GM21367 (cell line): ENCODE results near the gene PPM1H.

ENCODE experiments used
- ATAC-seq: cut with Tn5 transposase; IDR thresholded peaks from one replicate; pipeline ENCODE4 v1.9.1; 2021; ENCODE audit not compliant: unreplicated experiment

PPM1H gene

GRCh38 chr12:62878211-62878610, 56.7 kb downstream of the PPM1H start:
- ATAC-seq, result no peak

GRCh38 chr12:62876938-62877548, 57.9 kb downstream of the PPM1H start:
- no peak for ATAC-seq

- ATAC-seq, result no peak
These were observed 61.0 kb downstream of the PPM1H start for GRCh38 chr12:62873826-62874448.

- no peak for ATAC-seq
These were observed 61.7 kb downstream of the PPM1H start for GRCh38 chr12:62873116-62873825.

GRCh38 chr12:62868820-62869219, 66.1 kb downstream of the PPM1H start:
- no peak for ATAC-seq

GRCh38 chr12:62866451-62867082, 68.4 kb downstream of the PPM1H start:
- ATAC-seq, result no peak

- no peak for ATAC-seq
These were observed 69.0 kb downstream of the PPM1H start for GRCh38 chr12:62865937-62866336.

GRCh38 chr12:62865065-62865464, 69.9 kb downstream of the PPM1H start:
- ATAC-seq, result no peak

GRCh38 chr12:62862259-62862881, 72.6 kb downstream of the PPM1H start:
- no peak for ATAC-seq

GRCh38 chr12:62861586-62861985, 73.4 kb downstream of the PPM1H start:
- ATAC-seq, result no peak

- ATAC-seq, result no peak
These were observed 74.2 kb downstream of the PPM1H start for GRCh38 chr12:62860501-62861411.

GRCh38 chr12:62860020-62860419, 74.9 kb downstream of the PPM1H start:
- no peak for ATAC-seq

- ATAC-seq, result no peak
These were observed 75.6 kb downstream of the PPM1H start for GRCh38 chr12:62859321-62859737.

GRCh38 chr12:62856454-62856853, 78.5 kb downstream of the PPM1H start:
- ATAC-seq, result no peak

- ATAC-seq, result no peak
These were observed 80.9 kb downstream of the PPM1H start for GRCh38 chr12:62854024-62854423.

- no peak for ATAC-seq
These were observed 85.6 kb downstream of the PPM1H start for GRCh38 chr12:62849398-62849797.

- no peak for ATAC-seq
These were observed 86.5 kb downstream of the PPM1H start for GRCh38 chr12:62848418-62848817.

- no peak for ATAC-seq
These were observed 87.2 kb downstream of the PPM1H start for GRCh38 chr12:62847709-62848108.

- ATAC-seq, result no peak
These were observed 88.5 kb downstream of the PPM1H start for GRCh38 chr12:62846491-62846890.

- no peak for ATAC-seq
These were observed 90.0 kb downstream of the PPM1H start for GRCh38 chr12:62844915-62845314.
